Measurements from ENCODE around the gene KIAA1586.

The KIAA1586 gene

GRCh38 chr6:57097596-57097995 lies 51.1 kb downstream of the KIAA1586 start:
- Histone ChIP-seq H3K4me1 (ENCODE audit: control insufficient read depth, insufficient read depth, low read length) (no peaks in the 10 kb centered on the region), H3K4me3 (ENCODE audit: low read depth, low read length) (no peak overlapping the region), H3K27ac (ENCODE audit: low read depth, low read length) (no peak overlapping the region), H3K27me3 (ENCODE audit: control insufficient read depth, insufficient read depth, low read length) (no peaks in the 10 kb centered on the region), H3K9me3 (ENCODE audit: control insufficient read depth, insufficient read depth, low read length) (no peaks in the 10 kb centered on the region), H3K9ac (ENCODE audit: low read depth, low read length) (no peak overlapping the region), H3K36me3 (ENCODE audit: control insufficient read depth, insufficient read depth, low read length) (peaks cover 78% of the 10 kb centered on the region)

- H3K9me3 ChIP-seq (ENCODE audit: control insufficient read depth, insufficient read depth, low read length), result no peaks in the 10 kb centered on the region
- peaks cover 65% of the 10 kb centered on the region for H3K36me3 ChIP-seq (ENCODE audit: control insufficient read depth, insufficient read depth, low read length)
- H3K4me3 ChIP-seq (ENCODE audit: low read depth, low read length), result no peak overlapping the region
Observed at GRCh38 chr6:57102976-57103375, 56.5 kb downstream of the KIAA1586 start.

GRCh38 chr6:57104336-57104735 lies 57.8 kb downstream of the KIAA1586 start:
- Histone ChIP-seq H3K36me3 (ENCODE audit: control insufficient read depth, insufficient read depth, low read length) (peaks cover 54% of the 10 kb centered on the region), H3K27ac (ENCODE audit: low read depth, low read length) (no peak overlapping the region), H3K9me3 (ENCODE audit: control insufficient read depth, insufficient read depth, low read length) (no peaks in the 10 kb centered on the region), H3K9ac (ENCODE audit: low read depth, low read length) (no peak overlapping the region), H3K4me3 (ENCODE audit: low read depth, low read length) (no peak overlapping the region), H3K27me3 (ENCODE audit: control insufficient read depth, insufficient read depth, low read length) (no peaks in the 10 kb centered on the region), H3K4me1 (ENCODE audit: control insufficient read depth, insufficient read depth, low read length) (peaks cover 10% of the 10 kb centered on the region)

More at GRCh38 chr6:57102976-57103375, 56.5 kb downstream of the KIAA1586 start:
- Histone ChIP-seq H3K27me3 (ENCODE audit: control insufficient read depth, insufficient read depth, low read length) (no peaks in the 10 kb centered on the region), H3K27ac (ENCODE audit: low read depth, low read length) (no peak overlapping the region), H3K4me1 (ENCODE audit: control insufficient read depth, insufficient read depth, low read length) (no peaks in the 10 kb centered on the region), H3K9ac (ENCODE audit: low read depth, low read length) (no peak overlapping the region)

Data from HUES48 (cell line).